Stimulated activated CD4-positive, alpha-beta T cell treated with anti-CD3 and anti-CD28 coated beads, TNF-alpha, amount 100 ng/mL, for 24 hours (primary cell): ENCODE data around the gene CCDC88B.

Source experiments
- DNase-seq, 3 experiments: peaks; one replicate each; pipeline ENCODE4 v3.0.0-alpha.2; 2020; ENCODE audit warnings: low read depth in 3 of 3

The CCDC88B gene

DNA sequence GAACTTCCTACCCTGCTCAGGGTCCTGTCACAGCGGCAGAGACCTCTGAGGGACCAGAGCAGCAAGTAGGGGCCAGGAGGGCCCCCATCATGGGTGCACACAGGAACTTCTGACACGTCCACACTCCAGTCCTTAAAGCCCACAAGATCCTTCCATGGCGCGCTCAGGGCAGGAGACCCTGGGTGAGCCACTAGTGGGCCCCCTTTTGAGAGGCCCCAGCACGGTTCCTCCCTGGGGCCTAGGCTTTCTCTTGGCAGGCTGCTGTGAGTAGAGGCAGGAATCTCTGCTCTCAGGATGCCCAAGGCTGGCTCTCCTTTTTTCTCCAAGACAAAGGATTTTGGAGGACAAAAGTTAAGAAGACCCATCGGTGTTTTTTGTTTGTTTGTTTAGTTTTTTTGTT, 41.3 kb downstream of the CCDC88B start:
- no peak for DNase-seq

DNA sequence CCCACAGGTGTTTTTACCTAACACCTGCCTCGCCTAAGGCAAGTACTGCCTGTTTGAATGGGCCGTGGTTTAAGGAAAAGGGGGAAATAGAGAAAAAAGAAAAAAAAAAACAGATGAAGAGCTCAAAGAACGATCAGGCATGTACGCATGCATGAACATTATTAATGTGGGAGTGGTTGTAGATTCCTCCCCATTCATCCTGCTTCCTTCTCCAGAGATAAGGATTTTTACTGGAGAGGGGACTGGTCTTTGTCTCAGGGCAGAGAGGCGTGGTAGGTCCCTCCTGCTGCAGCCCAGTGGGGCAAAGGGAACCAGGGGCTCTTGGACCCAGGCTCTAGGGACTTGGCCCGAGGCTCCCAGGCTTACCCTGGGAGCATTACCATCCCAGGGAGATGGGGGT, 42.0 kb downstream of the CCDC88B start:
- no peak for DNase-seq

GRCh38 chr11:64382586-64382985, 42.6 kb downstream of the CCDC88B start:
- DNase-seq = no peak

GRCh38 chr11:64383580-64383979, 43.6 kb downstream of the CCDC88B start:
- no peak for DNase-seq

DNA sequence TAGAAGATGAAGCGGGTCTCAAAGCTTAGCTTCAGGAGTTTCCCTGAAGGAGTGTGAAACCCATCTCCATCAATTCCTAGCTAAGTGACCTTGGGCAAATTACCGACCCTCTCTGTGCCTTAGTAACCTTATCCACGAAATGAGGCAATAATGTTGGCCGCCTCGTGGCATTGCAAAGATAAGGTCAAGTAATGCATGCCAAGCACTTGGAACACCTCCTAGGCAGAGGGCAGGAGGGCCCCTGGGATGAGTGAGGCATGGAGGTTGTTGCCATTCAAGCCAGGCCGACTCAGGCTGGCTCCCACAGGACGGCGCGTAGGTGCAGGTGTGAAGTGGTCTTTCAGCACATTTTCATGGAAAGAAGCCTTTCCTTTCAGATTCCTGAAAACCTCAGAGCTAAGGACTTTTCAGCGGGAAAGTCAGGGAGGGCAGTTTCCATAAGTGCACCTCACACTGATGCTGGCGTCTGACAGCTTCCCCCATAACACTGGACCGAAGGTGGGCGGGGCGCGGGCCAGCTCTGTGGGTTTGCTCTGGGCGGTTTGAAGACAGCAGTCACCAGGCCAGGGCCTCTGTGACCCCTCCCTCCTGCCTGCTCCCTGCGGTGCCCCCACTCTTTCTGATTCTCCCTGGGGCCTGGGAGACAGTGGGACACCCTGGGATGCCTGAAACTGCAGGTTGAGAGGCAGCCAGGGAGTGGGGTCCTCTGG, 44.2 kb downstream of the CCDC88B start:
- no peak for DNase-seq

GRCh38 chr11:64384981-64385944, 45.3 kb downstream of the CCDC88B start:
- no peak for DNase-seq

DNA sequence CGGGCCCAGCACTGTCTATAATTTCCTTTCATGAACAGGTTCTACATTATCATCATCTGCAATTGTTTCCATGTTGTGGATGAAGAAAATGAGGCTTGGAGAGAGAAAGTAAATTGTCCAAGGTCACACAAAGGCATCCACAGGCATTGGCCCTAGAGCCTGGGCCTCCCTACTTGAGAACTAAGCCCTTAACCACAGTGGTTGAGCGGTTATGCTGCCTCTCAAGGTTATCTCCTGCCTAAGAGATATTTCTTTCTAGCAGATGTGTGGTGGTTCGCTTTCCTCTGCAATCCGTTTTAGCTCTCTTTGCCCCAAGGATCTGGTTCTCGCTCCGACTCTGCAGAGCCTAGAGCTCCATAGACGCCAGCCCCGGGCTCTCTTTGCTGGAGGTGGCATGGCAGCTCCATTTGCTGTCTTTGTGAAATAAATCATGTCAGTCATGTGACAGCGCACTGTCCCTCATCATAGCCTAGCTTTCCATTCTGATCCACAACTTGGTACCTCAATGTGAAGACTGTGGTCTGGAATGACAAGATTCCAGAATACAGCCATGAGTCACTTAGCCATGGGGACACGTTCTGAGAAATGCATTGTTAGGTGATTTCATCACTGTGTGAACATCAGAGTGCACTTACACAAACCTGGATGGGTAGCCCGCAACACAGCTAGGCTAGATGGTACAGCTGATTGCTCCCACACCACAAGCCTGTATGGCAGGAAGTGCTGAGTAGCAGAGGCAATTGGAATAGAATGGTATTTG, 46.1 kb downstream of the CCDC88B start:
- no peak for DNase-seq

DNA sequence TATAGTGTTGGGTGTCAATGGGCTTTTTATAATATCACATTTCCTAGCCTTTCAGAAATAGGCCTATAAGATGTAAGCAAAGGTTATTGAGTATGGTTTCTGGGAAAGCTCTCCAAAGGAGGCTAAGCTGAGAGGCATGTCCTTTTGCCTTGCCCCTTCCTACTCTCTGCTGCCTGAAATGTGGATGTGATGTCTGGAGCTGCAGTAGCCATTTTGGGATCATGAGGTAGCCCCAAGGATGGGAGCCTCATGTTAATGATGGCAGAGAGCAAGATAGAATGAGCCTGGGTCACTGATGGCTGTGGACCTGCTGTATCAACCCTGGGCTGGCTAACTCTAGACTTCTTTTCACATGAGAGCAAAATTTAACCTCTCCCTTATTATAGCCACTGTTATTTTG, 47.9 kb downstream of the CCDC88B start:
- DNase-seq = no peak

DNA sequence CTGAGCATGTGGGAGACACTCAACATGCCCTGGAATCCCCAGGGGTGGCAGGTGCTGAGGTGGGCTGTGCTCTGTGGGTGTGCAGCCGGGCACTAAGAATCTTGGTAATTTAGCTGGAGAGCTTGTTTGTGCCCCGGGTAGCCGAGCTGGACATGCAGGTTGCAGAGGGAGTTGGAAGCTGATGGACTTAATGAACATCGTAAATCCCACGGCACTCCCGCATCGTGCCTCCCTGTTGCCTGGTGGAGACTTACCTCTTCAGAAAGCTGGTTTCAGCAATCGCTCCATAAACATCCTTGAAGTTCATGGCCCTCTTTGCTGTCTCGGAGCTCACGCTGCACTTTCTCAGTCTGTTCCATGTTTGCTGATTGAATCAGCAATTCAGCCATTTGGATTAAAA, 48.9 kb downstream of the CCDC88B start:
- DNase-seq = no peak

- DNase-seq = no peak
Measured at GRCh38 chr11:64389851-64390250, 49.8 kb downstream of the CCDC88B start.

- no peak for DNase-seq
Measured at GRCh38 chr11:64390558-64390957, 50.6 kb downstream of the CCDC88B start.

- DNase-seq = no peak
Measured at GRCh38 chr11:64391839-64392238, 51.8 kb downstream of the CCDC88B start.

DNA sequence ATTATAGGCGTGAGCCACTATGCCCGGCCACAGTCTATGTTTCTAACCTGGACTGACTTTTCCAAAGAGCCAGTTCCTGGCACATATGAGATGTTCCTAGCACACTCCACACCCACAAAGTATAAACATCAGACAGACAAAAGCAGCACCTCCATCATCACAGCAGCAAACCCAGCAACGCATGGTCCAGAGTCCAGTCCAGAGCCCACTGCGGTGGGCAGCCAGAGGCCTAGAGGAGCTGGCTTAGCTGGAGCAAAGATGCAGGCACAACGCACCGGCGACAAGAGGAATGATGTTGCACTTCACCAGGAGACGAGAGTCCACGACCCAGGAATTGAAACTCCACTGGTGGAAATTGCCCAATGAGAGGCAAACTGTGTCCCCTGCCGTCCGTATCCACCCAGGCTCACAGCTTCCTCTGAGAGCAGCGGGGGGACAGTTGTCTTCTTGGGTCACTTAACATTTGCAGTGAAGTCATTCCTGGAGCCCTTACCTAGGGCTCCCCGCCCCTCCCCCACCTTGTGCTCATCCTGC, 55.6 kb downstream of the CCDC88B start:
- DNase-seq = no peak

- DNase-seq = no peak
Measured at GRCh38 chr11:64396079-64396591, 56.1 kb downstream of the CCDC88B start.

DNA sequence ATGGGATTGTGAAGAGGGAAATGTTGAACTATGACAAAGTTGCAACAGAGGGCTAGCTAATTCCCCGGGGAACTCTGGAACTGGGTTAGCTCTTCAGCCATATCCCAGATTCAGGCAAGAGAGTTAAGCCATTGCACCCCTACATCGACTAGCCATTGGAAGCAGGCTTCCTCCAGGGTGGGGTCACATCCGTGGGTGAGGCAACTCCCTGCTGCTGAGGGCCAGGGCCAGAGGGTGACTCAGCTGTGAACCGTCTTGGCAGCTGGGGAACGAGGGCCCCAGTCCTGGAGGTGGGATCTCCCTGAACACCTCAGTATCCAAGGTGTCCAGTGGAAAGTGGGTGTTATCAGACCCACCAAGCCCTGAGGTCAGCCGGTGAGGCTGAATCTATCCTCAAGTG, 60.1 kb downstream of the CCDC88B start:
- DNase-seq = no peak

DNA sequence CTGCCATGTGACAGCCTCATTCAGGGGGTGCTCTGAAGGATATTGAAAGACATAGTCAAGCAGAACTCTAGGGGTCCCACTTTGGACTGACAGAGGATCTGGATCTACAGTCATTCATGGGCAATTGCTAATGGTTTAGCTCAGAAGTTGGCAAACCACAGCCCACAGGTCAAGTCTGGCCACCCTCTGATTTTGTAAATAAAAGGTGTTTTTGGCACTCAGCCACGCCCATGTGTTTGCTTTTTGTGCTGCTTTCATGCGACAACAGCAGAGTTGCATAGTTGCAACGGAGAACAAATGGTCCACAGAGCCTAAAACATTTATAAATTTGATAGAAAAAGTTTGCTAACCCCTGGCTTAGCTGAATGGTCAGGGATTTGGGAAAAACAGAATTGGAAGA, 60.7 kb downstream of the CCDC88B start:
- no peak for DNase-seq

DNA sequence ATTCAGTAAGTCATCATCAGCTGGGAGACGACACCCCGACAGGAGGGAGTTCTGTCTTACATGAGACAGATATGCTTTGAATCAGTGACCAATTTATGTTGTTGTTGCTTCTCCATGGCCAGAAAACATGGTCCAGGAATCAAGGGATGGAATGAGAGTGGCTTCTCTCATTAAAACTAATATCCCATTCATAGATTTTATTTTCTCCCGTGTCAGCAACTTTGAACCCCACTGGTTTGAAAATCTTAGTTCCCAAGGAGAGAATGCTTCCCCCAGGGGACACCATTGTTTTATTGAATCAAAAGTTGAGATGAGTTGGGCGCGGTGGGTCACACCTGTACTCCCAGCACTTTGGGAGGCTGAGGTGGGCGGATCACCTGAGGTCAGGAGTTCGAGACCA, 61.8 kb downstream of the CCDC88B start:
- no peak for DNase-seq

DNA sequence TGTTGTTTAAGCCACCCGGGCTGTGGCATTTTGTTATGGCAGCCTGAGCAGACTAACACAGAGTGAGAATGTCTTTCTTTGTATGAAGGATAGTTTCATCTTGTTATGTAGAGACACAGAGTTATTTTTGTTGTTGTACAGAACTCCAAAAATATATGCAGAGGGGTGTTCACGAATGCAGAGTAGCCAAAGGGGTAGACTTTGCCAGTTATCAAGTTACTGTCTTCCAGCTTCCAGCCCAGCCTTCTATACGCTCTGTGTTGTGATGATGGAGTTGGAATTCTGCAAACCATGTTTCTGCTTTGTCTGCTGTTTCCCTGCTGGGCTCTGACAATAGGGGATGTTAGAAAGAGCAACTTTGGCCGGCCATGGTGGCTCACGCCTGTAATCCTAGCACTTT, 63.1 kb downstream of the CCDC88B start:
- DNase-seq = no peak

- no peak for DNase-seq
Measured at GRCh38 chr11:64406221-64406946, 66.4 kb downstream of the CCDC88B start.
